BE2C (cell line): ENCODE measurements around the gene AUTS2.
A peak's percentile ranks its signal among the peaks of the same experiment; 100 is the strongest.

ENCODE experiments used
- DNase-seq: peaks from one replicate; pipeline ENCODE4 v3.0.0-alpha.2; 2020
- H3K27me3 ChIP-seq: fragments of 250-450 bp; sonication (Bioruptor Pico); 2 replicates; pipeline ENCODE4 v1.5.1; 2020; ENCODE audit warnings: mild to moderate bottlenecking
- H3K36me3 ChIP-seq: fragments of 250-450 bp; sonication (Bioruptor Pico); 2 replicates; pipeline ENCODE4 v1.5.1; 2020; ENCODE audit warnings: mild to moderate bottlenecking
- H3K4me1 ChIP-seq: fragments of 250-450 bp; sonication (Bioruptor Pico); 2 replicates; pipeline ENCODE4 v1.5.1; 2020
- H3K4me3 ChIP-seq: 2 replicates; pipeline ENCODE4 v1.5.1; 2011; ENCODE audit warnings: low read depth, low read length
- H3K9me3 ChIP-seq: fragments of 250-450 bp; sonication (Bioruptor Pico); 2 replicates; pipeline ENCODE4 v1.5.1; 2020
- CTCF ChIP-seq: IDR thresholded peaks from 2 replicates; pipeline ENCODE4 v1.5.1; 2012; ENCODE audit warnings: mild to moderate bottlenecking, low read depth, low read length

AUTS2 gene

DNA sequence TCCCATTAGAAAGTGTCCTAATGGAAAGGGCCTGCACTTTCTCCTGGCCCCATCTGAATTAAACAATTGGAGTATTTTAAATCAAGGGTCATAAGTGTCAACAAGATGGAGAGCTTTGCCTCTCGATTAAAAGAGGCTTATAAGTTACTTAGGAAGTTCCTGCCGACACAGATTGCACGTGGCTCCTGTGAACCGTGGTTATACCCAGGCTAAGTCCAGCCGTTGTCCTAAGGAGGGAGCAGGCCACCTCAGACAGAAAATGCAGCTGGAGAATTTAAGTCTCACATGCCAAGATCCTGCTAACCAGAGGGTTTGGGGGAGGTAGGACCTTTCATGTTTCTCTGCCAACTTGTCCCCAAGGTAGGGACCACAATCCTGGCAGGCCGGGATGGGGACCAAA, 907.2 kb downstream of the AUTS2 start:
- no peak overlapping the region for H3K4me3 ChIP-seq
- H3K36me3 ChIP-seq: no peaks in the 10 kb centered on the region
- peaks cover 6% of the 10 kb centered on the region for H3K4me1 ChIP-seq
- no peaks in the 10 kb centered on the region for H3K27me3 ChIP-seq
- no peaks in the 10 kb centered on the region for H3K9me3 ChIP-seq
- TF ChIP-seq CTCF: no peak
- no peak for DNase-seq

DNA sequence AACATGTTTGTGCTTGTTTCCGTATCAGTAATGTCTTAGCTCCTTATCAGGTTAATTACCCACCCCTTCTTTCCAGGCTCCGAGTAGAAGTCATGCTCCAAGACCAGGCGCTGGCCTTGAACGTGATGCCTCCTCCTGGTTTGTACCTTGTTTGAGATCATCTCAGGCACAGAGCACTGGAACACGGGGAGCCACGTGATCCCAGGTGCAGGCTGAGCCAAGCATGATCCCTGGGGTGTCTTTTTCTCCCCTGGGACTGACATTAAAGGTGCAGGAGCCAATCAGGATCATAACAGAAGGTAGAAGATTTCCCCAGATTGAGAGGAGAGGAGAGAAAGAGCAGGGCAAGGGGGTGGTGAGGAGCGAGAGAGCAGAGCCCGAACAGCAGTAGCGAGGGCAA, 907.6 kb downstream of the AUTS2 start:
- Histone ChIP-seq H3K9me3 (no peaks in the 10 kb centered on the region), H3K36me3 (no peaks in the 10 kb centered on the region), H3K27me3 (no peaks in the 10 kb centered on the region), H3K4me3 (no peak overlapping the region), H3K4me1 (peaks cover 6% of the 10 kb centered on the region)
- no peak for TF ChIP-seq CTCF
- no peak for DNase-seq

- H3K27me3 ChIP-seq: no peaks in the 10 kb centered on the region
- peak; percentile 77 for DNase-seq
- no peak overlapping the region for H3K4me3 ChIP-seq
- TF ChIP-seq CTCF: peak; percentile 80
- H3K9me3 ChIP-seq: no peaks in the 10 kb centered on the region
- H3K36me3 ChIP-seq: no peaks in the 10 kb centered on the region
- H3K4me1 ChIP-seq: peaks cover 6% of the 10 kb centered on the region
Observed at GRCh38 chr7:70506434-70506833, 908.2 kb downstream of the AUTS2 start.

DNA sequence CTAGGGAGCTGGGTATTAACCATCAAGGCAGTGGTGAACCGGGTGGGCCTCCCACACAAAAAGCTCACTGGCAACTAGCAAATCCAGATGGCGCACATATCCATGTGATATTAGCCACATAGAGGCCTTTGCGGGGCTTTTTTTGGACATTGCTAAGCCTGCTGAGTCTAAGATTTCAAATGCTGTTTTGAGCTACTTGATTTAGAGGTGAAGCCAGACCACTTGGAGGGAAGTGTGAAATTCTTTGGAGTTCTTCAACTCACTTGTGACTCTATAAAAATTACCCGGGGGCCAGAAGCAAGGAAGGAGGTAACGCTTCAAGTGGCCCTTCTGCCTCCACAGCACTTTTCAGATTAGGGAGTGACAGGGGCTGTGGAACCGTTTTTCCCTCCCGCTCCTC, 913.9 kb downstream of the AUTS2 start:
- no peaks in the 10 kb centered on the region for H3K4me1 ChIP-seq
- H3K4me3 ChIP-seq: no peak overlapping the region
- no peaks in the 10 kb centered on the region for H3K9me3 ChIP-seq
- H3K27me3 ChIP-seq: no peaks in the 10 kb centered on the region
- TF ChIP-seq CTCF: no peak
- no peaks in the 10 kb centered on the region for H3K36me3 ChIP-seq
- no peak for DNase-seq

DNA sequence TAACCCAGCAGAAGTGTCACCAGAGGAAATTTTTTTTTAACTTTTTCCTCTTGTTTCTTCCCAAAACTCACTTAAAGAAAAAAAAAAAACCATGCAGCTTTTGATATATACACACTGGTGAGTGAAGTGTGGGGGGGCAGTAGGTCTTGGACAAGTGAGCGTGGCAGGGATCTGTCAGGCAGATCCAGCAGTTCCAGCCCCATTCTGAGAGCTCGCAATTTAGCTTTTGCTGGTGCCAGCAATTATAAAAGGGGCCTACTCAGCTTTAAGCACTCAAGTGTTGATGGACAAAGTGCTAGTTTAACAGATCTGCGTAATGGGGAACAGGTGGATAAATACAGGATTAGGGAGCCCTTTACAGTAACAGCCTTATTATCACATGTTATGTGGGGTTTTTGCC, 914.5 kb downstream of the AUTS2 start:
- no peaks in the 10 kb centered on the region for H3K27me3 ChIP-seq
- no peaks in the 10 kb centered on the region for H3K4me1 ChIP-seq
- no peak for DNase-seq
- no peak for TF ChIP-seq CTCF
- no peaks in the 10 kb centered on the region for H3K36me3 ChIP-seq
- H3K4me3 ChIP-seq: no peak overlapping the region
- no peaks in the 10 kb centered on the region for H3K9me3 ChIP-seq

DNA sequence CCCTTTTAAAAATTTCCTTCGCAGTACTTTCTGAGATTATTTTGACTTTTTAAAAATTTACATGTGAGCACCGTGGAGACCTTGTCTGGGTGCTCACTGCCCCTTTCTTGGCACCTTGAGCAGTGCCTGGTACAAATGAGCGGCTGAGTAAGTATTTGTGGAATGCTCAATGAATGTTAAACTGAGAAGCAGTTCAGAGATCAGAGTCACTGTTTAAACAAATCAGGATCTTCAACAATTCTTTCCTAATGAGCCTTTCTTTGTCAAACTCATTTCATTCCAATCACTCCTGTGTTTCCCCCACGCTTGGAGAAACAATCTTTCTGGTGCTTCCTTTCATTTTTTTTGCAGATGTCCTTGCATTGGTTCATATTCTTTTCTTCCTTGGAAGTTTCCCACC, 922.3 kb downstream of the AUTS2 start:
- H3K27me3 ChIP-seq: no peaks in the 10 kb centered on the region
- no peak overlapping the region for H3K4me3 ChIP-seq
- H3K4me1 ChIP-seq: no peaks in the 10 kb centered on the region
- no peaks in the 10 kb centered on the region for H3K9me3 ChIP-seq
- H3K36me3 ChIP-seq: no peaks in the 10 kb centered on the region
- no peak for TF ChIP-seq CTCF
- no peak for DNase-seq
